ENCODE data around the gene SNCA.

DNA sequence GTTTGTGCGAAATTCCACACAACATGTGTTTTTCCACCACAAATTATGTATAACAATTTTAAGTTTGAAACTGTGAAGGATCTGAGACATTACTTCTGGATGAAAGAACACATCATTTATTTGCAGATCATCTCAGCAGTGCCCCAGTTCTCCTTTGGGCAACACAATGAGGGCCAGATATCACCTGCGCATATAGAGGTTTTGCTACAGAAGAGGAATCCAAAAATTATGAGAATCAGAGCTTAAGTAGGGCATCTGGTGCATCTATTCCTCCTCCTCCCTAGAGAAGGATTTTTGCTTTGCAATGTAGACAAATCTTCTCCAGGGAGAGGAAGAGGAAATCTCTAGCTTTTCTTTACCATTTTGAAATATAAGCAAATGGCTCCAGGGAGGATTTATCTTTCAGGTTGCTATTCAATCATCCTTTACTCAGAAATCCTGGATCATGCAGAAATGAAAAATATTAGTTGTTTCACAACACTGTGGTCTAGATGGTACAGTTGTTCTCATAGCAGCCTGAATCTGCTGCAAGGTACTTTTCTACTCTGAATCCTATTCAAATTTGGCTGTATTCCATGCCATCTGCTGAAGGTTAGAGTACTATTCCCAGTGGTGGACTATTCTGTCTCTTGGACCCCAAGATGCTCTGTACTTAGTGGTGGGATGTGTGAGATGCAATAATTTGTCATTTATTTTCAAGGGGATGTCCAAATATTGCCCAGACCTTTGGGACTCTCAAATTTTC is 132.1 kb downstream of the SNCA start:
- TF ChIP-seq, protein P1, sequence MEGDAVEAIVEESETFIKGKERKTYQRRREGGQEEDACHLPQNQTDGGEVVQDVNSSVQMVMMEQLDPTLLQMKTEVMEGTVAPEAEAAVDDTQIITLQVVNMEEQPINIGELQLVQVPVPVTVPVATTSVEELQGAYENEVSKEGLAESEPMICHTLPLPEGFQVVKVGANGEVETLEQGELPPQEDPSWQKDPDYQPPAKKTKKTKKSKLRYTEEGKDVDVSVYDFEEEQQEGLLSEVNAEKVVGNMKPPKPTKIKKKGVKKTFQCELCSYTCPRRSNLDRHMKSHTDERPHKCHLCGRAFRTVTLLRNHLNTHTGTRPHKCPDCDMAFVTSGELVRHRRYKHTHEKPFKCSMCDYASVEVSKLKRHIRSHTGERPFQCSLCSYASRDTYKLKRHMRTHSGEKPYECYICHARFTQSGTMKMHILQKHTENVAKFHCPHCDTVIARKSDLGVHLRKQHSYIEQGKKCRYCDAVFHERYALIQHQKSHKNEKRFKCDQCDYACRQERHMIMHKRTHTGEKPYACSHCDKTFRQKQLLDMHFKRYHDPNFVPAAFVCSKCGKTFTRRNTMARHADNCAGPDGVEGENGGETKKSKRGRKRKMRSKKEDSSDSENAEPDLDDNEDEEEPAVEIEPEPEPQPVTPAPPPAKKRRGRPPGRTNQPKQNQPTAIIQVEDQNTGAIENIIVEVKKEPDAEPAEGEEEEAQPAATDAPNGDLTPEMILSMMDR (IDR thresholded peaks at IDR 0.05): no peak
- no peak for TF ChIP-seq POLR2AphosphoS5 (IDR thresholded peaks at IDR 0.05; ENCODE audit: low read depth, low read length)
- TF ChIP-seq, protein P2, sequence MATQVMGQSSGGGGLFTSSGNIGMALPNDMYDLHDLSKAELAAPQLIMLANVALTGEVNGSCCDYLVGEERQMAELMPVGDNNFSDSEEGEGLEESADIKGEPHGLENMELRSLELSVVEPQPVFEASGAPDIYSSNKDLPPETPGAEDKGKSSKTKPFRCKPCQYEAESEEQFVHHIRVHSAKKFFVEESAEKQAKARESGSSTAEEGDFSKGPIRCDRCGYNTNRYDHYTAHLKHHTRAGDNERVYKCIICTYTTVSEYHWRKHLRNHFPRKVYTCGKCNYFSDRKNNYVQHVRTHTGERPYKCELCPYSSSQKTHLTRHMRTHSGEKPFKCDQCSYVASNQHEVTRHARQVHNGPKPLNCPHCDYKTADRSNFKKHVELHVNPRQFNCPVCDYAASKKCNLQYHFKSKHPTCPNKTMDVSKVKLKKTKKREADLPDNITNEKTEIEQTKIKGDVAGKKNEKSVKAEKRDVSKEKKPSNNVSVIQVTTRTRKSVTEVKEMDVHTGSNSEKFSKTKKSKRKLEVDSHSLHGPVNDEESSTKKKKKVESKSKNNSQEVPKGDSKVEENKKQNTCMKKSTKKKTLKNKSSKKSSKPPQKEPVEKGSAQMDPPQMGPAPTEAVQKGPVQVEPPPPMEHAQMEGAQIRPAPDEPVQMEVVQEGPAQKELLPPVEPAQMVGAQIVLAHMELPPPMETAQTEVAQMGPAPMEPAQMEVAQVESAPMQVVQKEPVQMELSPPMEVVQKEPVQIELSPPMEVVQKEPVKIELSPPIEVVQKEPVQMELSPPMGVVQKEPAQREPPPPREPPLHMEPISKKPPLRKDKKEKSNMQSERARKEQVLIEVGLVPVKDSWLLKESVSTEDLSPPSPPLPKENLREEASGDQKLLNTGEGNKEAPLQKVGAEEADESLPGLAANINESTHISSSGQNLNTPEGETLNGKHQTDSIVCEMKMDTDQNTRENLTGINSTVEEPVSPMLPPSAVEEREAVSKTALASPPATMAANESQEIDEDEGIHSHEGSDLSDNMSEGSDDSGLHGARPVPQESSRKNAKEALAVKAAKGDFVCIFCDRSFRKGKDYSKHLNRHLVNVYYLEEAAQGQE (IDR thresholded peaks at IDR 0.05; ENCODE audit: insufficient read depth in 1 of 2, low read depth in 2 of 2, low read length in 1 of 2): no peak

All from Panc1 (cell line).